ENCODE measurements around the gene MOK.

The MOK gene

DNA sequence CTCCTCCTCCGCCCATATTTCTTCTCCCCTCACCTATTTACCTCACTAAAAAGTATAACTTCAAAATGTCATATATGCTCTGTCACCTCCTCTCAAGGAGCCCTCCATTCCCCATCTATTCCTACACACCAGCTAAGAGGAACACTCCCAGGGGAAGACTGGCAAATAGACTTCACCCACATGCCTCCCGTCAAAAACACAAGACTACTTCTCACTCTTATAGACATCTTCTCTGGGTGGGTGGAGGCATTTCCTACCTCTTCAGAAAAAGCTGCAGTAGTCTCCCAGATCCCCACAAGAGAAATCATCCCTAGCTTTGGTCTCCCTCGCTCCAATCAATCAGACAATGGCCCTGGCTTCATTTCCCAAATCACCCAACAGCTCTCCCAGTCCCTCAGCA lies 66.2 kb downstream of the MOK start:
- no peak overlapping the region for H3K27ac ChIP-seq

DNA sequence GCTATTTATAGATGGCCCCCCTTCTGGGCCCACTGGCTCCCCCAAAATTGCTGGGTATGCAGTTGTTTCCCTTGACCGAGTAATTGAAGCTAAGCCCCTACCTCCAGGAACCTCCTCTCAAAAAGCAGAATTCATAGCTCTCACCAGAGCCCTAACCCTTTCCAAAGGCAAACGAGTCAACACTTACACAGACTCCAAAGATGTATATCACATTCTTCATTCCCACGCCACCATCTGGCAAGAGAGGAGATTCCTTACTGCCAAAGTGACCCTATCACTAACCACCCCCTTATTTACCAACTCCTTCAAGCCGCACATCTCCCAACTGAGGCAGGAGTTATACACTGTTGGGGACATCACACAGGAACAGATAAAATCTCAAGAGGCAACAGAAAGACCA lies 66.8 kb downstream of the MOK start:
- no peak overlapping the region for H3K27ac ChIP-seq
- TF ChIP-seq, protein P1, sequence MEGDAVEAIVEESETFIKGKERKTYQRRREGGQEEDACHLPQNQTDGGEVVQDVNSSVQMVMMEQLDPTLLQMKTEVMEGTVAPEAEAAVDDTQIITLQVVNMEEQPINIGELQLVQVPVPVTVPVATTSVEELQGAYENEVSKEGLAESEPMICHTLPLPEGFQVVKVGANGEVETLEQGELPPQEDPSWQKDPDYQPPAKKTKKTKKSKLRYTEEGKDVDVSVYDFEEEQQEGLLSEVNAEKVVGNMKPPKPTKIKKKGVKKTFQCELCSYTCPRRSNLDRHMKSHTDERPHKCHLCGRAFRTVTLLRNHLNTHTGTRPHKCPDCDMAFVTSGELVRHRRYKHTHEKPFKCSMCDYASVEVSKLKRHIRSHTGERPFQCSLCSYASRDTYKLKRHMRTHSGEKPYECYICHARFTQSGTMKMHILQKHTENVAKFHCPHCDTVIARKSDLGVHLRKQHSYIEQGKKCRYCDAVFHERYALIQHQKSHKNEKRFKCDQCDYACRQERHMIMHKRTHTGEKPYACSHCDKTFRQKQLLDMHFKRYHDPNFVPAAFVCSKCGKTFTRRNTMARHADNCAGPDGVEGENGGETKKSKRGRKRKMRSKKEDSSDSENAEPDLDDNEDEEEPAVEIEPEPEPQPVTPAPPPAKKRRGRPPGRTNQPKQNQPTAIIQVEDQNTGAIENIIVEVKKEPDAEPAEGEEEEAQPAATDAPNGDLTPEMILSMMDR (conservative IDR thresholded peaks at IDR 0.05) = no peak

More for the DNA sequence above, 66.2 kb downstream of the MOK start:
- TF ChIP-seq, protein P1 (conservative IDR thresholded peaks at IDR 0.05) = no peak

DNA sequence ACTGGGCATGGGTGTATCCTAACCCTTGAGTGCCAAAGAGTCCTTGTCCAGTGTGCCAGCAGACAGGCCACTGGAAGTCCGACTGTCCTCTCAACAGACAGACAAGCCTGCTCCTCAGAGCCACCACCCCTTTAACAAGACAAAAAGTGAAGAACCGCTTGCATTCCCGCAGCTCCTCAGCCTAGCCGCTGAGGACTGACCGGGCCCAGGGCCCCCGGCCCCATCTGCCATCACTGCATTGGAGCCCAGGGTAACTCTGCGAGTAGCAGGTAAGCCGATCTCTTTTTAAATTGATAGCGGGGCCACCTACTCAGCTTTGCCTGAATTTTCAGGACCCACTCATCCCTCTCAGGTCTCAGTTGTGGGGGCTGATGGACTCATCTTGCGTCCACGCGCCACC lies 68.9 kb downstream of the MOK start:
- H3K27ac ChIP-seq = no peak overlapping the region

DNA sequence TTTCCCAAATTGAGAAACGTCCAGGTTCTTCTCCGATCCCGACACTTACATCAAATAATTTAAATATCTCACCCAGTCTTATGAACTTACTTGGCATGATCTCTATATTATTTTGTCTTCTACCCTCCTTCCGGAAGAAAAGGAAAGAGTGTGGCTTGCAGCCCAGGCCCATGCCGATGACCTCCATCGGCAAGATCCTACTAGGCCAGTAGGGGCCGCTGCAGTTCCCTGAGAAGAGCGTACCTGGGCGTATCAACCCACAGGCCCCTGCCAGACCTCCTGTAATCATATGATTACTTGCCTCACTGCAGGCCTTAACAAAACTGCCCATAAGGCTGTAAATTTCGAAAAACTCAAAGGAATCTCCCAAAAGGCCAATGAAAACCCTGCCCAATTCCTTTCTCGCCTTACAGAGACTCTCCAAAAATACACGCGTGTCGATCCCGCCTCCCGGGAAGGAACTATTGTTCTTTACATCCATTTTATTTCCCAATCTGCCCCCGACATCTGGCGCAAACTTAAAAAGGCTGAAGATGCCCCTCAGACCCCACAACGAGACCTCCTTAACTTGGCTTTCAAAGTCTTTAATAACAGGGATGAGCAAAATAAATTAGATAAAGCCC lies 69.6 kb downstream of the MOK start:
- TF ChIP-seq, protein P1 (conservative IDR thresholded peaks at IDR 0.05) = peak; percentile 93
- no peak overlapping the region for H3K27ac ChIP-seq

More for the DNA sequence above, 68.9 kb downstream of the MOK start:
- TF ChIP-seq, protein P1 (conservative IDR thresholded peaks at IDR 0.05) = no peak

DNA sequence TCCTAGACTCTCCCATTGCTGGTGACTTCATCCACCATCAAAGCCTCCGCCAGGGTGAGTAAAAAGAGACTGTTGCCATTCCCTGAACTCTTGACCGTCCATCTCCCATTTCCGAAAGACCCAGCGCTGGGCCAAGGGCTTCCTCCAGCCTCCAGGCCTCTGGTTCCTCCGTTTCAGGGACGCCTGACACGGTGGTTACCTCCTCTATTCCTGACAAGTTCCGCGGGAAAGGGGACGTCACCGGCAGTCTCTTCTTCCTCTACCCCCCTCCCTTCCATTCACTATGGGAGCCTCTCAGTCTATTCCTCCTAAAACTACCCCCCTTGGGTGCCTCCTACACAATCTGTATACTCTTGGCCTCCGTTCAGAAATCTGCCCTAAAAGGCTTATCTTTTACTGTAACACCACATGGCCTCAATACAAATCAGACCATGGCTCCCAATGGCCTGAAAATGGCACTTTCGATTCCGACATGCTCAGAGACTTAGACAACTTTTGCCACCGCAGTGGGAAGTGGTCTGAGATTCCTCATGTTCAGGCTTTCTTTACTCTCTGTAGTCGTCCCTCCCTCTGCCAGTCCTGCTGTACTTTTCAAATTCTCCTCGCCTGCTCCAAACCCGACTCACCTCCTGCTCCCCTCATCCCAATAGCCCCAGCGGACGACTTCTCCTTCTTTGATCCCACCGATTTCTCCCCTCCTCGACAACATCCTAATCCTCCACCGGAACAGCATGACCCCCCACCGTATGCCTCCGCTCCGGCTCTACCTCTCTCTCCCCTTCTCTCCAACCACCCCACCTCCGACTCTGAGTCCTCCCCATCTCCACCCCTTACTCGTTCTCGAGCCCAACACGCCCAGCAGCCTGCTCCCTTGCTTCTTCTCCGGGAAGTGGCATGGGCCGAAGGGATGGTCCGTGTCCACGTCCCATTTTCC lies 70.4 kb downstream of the MOK start:
- TF ChIP-seq, protein P1 (conservative IDR thresholded peaks at IDR 0.05) = no peak
- no peak overlapping the region for H3K27ac ChIP-seq

DNA sequence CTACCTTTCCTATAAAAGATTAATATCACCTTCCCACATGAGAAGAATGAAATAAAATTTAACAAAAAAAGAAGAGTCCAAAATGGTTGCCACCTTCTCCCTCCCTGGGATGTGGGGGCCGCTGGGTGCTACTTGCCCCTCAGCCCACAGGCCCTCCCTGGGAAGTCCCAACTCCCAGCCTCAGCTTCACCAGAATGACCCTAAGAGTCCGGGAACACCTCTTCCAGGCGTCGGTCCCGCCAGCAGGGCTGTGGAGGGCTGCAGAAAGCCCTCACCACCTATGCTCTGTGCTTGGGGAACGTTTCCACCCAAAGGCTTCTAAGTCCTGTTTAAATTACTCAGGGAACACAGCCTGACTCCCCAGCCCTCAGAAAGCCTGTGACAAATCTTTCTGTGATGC lies 71.9 kb downstream of the MOK start:
- TF ChIP-seq, protein P1 (conservative IDR thresholded peaks at IDR 0.05) = no peak
- H3K27ac ChIP-seq = no peak overlapping the region

DNA sequence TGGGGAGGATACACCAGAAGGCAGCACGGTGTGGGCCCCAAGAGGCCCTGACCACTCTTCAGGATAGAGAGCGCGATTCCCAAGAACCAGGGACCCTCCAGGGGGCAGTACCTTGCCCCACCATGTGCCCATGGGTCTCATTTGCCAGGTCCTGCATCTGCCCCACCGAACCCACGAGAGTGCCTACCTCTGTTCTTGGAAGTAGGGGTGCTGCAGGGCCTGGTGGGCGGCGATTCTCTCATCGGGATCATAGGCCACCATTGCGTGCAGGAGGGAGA lies 72.7 kb downstream of the MOK start:
- TF ChIP-seq, protein P1 (conservative IDR thresholded peaks at IDR 0.05) = no peak
- no peak overlapping the region for H3K27ac ChIP-seq
